AG20443 (cell line): ENCODE data around the gene ABCC2.
A peak's percentile ranks its signal among the peaks of the same experiment; 100 is the strongest.
"Not testable (repeated sequence)": the region's sequence is repeated elsewhere in the genome, so short reads cannot be mapped to it uniquely, and the experiment has no call there.

Experiments used
- DNase-seq: peaks from one replicate; pipeline ENCODE4 v3.0.0; 2012; ENCODE audit warnings: low spot score, mixed read lengths

Gene ABCC2

DNA sequence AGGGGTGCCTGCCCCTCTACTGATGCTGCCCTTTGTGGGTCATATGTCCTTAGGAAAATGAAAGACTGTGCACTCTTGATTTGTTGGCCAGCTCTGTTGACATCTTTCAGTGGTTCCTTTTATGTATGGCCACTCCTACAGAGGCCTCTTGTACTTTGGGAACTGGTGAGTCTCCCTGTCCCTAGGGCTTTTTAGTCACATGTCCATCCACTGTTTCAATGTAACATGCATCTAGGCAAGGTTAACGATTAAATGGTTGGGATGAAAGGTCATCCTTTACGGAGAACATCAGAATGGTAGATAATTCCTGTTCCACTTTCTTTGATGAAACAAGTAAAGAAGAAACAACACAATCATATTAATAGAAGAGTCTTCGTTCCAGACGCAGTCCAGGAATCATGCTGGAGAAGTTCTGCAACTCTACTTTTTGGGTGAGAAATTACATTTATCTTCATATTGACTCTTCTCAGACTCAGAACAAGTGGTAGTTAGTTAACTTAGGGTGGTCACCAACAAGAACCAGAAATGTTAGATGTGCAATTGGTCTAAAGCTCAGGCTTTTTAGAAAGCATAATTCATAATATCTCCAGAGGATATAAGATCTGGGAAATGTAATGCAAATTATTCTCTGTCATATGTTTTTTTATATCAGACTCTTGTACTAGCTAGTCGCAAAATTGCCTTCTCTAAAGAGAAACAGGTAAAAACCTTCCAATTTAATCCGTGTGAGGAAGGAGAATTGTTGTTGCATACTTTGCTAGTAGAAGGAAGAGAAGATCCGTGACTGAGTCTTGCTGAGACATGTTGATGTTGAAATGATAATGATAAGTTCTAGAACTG lies at the start of gene ABCC2:
Gene ABCC2 (plus strand): TSS at position 194 of the 840 bp plus-strand sequence. CDS start 205 bp downstream, at position 399.
- no peak for DNase-seq

DNA sequence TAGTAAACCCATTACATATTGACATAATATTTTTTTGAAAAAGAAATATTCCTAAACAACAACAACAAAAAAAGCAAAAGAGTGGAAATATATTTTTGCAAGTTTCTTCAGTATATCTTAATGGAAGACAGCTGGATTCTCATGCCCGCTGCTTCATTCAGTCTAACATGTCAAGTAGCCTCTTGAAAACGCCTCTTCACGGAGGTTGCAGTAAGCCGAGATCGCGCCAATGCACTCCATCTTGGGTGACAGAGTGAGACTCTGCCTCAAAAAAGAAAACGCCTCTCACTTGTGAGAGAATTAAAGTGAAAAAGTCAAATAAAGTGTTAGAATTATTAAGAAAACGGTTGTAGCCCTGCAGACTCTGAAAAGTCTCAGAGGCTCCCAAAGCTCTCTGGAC lies 49.1 kb upstream of the ABCC2 start:
- DNase-seq: no peak

DNA sequence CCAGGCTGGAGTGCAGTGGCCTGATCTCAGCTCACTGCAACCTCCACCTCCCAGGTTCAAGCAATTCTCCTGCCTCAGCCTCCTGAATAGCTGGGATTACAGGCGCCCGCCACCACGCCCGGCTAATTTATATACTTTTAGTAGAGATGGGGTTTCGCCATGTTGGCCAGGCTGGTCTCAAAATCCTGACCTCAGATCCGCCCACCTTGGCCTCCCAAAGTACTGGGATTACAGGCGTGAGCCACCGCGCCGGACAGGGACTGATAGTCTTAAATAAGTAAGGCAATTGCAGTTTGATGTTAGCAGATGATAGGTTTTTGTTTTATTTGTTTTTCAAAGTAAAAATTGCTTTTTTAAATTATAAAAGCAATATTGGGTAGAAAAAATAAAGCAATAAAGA lies 48.3 kb upstream of the ABCC2 start:
- not testable (repeated sequence) for DNase-seq

DNA sequence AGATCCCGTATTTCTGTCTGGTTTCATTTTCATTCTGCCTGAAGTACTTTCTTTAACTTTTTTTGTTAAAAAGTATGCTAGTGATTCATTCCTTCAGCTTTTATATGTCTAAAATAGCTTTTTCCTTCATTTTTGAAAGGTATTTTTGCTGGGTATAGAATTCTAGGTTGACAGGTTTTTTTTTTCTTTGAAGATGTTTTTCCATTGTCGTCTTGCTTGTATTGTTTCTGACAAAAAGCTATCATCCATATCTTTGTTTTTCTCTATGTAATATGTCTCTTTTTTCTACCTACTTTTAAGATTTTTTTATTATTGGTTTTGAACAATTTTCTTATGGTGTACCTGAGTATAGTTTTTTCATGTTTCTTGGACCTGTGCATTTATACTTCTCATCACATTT lies 42.2 kb upstream of the ABCC2 start:
- no peak for DNase-seq

DNA sequence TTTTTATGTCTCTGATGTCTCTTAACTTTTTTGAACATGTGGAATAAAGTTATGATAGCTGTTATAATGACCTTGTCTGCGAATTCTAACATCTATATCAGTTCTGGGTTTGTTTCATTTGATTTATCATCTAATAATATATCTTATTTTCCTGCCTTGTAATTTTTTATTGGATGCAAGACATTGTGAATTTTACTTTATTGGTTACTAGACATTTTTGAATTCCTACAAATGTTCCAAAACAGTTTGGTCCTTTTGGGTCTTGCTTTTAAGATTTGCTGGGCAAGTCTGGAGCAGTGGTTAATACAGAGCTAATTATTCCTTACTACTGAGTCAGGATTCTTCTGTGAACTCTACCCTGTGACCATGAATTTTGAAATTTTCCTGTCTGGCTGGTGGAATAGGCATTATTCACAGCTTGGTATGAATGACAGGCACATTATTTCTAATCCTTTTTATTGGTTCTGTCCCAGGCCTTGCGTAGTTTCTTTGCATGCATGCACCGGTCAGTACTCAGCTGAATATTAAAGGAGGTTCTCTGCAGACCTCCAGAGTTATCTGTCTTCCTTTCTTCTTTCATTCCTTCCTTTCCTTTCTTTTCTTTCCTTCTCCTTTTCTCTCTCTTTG lies 41.4 kb upstream of the ABCC2 start:
- no peak for DNase-seq

DNA sequence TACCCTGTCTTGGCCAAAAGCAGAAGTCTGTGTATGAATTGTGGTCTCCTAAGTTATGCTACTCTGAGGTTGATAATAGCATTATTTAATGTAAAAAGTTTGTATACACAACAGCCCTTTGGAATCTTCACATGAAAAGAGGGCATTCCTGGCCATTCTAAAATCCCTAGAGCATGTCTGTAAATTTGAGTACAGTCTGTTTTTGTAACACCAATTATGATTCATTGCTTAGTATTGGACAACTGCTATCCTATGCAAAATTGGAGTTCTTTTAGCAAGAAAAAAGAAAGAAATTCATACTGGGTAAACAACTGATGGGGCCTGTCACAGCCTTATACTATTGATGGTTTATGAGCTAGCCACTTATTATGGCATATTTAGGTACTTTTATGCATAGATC lies 40.2 kb upstream of the ABCC2 start:
- no peak for DNase-seq

DNA sequence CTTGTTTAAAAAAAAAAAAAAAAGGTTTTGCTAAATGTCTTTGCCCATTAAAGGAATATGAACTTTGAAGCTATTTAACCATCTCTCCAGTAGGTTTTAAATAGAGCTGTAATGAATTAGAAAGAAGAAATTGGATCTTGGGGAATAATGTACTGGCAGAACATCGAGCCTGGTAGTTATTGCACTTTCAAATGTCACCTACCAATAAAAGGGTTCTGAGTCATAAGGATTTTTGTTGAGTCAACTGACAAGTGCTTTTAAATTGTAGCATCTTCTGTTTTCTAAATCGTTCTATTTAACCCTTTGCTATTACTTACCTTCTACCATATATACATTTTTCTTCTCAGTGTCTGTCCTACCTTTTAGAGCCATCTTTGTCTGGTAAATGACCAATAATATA lies 39.7 kb upstream of the ABCC2 start:
- peak; percentile 24 for DNase-seq

DNA sequence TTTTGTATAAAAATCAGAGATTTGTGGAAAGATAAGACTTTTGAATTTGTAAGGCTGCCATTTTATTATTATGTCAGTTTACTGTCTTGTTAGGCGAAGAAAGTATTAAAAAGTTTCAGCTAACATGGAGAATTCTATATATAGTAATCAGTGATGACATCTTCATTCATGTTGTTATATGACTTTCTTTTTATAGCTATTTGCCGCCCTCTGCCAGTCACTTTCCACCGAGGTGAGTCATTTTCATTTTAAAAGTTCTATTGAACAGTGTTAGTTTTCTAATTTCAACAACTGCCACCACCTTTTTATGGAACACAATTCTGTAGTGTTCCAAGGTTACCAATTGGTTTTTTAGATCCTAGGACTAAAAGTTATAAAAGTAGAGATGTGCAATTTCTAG lies 38.6 kb upstream of the ABCC2 start:
- no peak for DNase-seq

DNA sequence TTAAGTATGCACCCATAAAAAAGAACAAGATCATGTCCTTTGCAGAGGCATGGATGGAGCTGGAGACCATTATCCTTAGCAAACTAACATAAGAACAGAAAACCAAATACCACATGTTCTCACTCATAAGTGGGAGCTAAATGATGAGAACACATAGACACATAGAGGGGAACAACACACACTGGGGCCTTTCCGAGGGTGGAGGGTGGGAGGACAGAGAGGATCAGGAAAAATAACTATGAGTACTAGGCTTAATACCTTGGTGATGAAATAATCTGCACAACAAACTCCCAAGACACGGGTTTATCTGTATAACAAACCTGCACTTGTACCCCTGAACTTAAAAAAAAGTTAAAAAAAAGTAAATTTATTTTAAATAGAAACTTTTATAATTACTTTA lies 36.3 kb upstream of the ABCC2 start:
- not testable (repeated sequence) for DNase-seq

DNA sequence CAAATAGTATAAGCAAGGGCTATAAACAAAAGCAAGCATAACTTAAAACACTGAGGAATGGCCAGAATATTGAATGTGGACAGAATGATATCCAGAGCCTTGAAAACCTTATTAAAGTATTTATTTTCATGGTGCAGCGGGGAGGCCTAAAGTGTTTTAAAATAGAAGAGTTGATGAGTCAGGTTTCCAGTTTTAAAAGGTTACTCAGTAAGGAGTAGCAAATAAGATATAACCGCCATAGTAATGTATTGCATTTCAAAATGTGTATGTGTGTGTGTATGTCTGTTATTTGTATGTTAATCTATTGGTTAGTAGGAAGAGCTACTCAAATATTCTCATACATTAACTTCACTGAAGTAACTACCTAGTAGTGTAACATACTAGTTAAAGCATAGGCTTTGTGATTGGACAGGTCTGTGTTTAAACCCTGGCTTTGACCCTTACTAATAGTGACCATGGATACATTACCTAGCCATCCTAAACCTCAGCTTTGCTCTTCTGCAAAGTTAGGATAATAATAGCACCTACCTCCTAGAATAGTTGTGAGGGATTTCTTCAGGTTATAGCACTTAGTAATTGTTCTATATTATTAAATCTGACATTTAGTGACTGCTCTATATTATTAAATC lies 33.5 kb upstream of the ABCC2 start:
- DNase-seq: no peak

DNA sequence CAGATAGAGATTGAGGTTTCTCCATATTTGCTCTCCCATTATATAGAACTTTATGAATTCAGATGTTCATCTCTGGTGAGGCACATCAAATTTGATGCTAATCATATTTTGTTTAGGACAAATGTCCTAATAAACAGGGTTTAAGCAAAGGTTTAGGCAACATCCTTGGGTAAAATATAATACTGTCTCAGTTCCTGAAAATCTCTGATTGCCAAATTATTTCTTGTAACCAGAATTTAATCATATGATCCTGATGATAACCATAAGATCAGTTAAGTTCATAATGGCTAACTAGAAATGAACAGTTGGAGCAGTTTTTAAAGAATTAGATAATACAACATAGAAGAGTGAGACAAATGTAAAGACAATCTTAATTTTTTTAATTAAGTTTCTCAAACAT lies 31.8 kb upstream of the ABCC2 start:
- no peak for DNase-seq

DNA sequence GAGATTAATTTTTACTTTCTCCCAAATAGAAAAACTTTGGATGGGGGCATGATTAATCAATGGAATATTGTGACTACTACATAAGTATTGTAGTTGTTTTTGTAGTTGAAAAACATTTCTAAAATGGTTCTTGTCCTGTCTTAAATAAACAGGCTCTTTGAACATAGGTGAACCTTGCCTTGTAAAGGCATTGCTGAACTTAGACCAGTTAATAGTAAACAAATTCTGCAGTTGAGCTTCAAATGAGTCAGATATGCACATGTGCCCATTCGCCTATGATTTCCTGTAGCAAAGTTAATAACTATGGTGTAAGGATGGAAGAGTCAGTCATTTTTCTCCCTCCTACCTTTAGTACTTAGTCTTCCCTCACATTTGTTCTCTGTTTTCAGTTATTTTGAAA lies 27.8 kb upstream of the ABCC2 start:
- DNase-seq: no peak

DNA sequence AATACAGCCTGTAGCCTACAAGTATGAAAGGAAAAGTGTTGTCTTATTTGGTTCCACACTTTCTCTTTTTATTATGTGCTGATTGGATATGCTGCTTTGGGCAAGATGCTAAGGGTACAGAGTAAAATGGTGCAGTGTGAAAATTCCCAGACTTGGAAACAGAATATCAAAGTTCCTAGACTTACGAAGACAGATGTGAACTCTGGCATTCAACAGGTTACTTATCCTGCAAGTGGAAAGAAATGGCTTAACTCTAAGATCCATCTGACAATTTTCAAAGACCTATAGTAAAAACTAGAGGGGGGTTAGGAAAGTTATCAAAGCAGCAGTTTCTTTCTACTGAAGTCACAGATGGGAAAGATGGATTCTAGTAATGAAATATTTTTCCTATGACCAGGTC lies 26.3 kb upstream of the ABCC2 start:
- no peak for DNase-seq

DNA sequence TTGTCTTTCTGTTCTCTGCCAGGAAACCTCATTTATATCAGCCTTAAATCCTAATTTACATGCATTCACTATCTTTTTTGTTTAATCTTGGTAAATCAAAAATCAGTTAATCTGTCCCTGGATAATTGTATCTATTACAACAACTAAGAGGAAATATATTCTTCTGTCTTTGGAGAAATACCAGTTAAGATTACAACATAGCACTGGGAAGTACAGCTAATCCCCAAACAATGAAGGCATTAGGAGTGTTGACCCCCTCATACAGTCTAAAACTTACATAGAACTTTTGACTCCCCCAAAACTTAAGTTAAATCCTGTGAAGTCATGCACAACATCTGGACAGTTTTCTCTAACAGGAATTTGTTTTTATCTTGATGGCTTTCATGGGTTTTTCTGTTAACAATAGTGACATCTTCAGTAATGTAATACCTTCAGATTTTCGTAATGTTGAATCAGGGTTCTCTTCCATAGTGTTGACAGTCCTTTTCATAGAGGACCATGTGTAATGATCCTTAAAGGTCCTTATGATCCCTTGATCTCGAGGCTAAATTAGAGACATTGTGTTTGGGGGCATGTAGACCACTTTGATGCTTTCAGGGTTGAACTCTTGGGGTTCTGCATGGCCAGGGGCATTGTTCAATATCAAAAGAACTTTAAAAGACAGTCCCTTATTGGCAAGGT lies 24.1 kb upstream of the ABCC2 start:
- DNase-seq: no peak

DNA sequence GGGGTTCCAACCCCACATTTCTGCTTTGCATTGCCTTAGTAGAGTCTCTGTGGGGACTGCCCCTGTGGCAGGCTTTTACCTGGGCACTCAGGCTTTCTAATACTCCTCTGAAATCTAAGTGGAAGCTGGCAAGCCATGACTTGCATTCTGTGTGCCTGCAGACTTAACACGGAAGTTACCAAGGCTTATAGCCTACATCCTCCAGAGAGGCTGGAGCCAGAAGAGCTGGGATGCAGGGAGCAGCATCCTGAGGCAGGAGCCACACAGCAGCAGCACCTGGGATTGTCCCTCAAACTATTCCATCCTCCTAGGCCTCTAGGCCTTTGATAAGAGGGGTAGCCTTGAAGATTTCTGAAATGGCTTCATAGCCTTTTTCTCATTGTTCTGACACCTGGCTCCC lies 22.1 kb upstream of the ABCC2 start:
- DNase-seq: no peak

DNA sequence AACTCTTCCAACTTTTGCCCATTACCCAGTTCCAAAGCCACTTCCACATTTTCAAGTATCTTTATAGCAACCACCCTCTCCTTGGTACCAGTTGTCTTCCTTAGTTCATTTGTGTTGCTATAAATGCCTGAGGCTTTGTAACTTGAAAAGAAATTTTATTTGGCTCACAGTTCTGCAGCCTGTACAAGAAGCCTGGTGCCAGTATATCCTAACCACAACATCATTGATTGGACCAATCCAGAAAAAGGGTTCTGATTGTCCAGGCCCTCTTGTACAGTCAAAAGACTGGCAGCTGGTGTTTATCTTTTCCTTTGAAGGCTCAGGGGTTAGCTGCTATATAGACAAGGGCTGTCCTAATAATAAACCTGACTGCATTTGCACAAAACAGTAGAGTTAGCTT lies 21.1 kb upstream of the ABCC2 start:
- no peak for DNase-seq

DNA sequence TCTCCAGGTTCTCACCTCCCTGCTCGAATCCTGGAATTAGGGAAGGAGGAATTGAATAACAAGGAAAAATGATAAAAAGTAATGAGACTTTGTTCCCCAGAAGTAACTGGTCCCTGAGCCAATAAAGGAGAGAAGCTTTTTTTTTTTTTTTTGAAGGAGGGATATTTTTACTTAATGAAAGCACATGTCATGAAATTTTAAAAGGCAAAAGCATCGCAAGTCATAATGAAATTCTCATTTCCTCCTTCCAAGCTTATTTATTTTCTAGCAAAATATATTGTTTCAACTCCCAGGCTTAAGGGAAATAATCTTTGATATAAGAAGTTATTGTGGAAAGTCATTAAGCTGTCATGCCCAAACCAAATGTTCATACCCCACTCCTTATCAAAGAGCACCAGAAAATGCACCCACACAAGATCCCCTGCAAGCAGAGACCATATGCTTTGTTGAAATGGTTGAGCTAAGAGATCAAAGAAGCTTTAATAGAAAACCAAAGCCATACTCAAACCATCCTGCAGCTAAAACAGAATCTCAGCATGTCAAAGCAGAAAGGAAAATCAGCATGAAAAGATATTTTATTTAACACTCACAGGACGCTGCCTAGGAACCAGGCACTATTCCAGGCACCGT lies 16.7 kb upstream of the ABCC2 start:
- DNase-seq: no peak

DNA sequence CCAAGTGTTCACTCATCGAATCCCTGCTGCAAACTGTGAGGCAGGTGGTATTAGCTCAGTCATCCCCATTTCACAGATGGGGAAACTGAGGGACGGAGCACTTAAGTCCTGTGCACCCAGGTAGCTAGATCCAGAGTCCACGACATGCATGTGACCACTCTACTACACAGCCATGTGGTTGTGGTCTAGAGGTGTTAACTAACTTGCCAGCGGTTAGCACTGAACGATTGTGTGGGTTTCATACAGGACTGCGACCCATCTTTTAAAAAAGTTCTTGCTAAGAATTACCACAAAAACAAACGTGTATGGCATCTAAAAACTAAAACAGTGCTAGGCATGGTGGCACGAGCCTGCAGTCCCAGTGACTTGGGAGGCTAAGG lies 16.1 kb upstream of the ABCC2 start:
- DNase-seq: no peak

DNA sequence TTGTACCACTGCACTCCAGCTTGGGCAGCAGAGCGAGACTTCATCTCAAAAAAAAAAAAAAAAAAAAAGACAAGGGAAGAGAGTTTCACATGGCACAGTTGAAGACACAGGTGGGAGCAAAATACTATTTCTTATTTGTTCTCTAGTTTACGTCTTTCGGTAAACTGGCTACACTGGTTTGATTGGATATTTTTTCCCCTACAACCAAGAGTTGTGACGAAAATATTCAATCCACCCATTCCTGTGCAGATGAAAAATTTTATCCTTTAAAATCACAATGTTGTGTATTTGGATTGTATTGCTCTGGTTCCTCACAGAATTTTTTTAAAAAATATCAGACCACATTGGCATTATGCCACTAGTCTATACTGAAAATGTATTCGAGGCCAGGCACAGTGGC lies 14.5 kb upstream of the ABCC2 start:
- DNase-seq: no peak

DNA sequence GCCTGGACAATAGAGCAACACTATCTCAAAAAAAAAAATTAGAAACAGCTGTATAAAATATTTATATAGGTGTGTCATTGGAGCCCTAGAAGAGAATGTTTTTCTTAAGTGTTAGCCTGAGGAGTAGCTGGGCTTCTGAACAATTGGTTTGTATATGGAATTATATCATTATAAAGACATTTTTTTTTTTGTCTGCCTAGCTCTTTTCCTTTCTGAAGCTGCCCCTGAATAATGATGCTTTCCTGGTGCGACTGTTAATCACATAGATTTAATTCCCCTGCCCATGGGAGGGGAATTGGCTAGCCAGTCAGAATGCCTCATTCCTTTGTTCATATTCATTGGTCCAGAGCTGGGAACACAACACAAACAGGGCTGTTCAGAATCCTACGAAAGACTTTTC lies 13.9 kb upstream of the ABCC2 start:
- DNase-seq: peak; percentile 51

DNA sequence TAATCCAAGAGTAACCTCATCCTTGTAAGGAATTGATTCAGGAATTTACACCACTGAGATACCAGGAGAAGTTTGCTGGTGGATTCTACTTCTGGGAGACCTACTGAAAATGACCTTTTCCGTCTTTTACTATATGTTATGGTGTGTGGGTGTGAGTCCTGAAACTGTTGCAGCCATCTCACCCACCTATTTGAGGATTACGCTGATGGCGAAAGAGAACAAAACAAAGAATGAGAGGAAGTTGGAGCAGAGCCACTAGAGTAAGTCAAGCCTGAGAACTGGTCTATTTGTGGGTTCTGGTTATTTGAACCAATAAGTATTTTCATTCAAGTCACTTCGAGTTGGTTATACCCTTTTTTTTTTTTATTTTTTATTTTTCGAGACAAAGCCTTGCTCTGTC lies 12.7 kb upstream of the ABCC2 start:
- no peak for DNase-seq

DNA sequence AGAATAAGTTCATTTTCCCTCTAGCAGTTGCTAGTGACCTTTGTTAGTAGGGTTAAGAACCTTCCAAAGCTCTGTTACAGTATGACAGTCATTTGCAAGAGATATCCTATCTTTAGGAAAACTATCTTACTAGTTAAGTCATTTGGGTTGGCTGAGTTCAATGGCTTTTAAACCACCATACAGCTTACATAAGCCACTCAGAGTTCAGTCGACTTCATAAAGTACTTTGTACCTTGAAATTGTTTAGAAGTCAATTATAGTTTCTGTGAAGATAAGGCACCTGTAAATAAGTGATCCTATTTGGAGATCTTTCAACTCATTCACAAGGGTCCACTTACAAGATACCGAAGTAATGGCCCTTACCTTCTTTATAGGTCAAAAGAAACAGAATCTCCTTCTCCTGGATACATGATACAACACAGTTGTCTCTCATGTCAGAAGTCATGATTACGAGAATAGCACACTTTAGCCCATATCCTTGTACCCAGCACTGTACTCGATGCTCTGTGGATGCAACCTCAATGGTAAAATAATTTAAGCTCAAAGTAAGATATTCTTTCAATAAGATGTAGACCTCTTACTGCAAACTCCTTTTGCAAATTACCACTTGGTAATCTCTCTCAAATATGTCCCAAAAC lies 11.9 kb upstream of the ABCC2 start:
- no peak for DNase-seq
